HG03460 (cell line): ENCODE measurements around the gene GAS2.
"Not testable (repeated sequence)": the region's sequence is repeated elsewhere in the genome, so short reads cannot be mapped to it uniquely, and the experiment has no call there.

Source experiments
- ATAC-seq: cut with Tn5 transposase; IDR thresholded peaks from one replicate; pipeline ENCODE4 v1.9.1; 2021; ENCODE audit not compliant: unreplicated experiment

GAS2 gene

GRCh38 chr11:22666325-22666687 lies at the start of gene GAS2:
Gene GAS2, plus strand, starts transcription at chr11:22666611. Its CDS starts 8,259 bp downstream, at chr11:22674870.
- peak; percentile 17 for ATAC-seq

DNA sequence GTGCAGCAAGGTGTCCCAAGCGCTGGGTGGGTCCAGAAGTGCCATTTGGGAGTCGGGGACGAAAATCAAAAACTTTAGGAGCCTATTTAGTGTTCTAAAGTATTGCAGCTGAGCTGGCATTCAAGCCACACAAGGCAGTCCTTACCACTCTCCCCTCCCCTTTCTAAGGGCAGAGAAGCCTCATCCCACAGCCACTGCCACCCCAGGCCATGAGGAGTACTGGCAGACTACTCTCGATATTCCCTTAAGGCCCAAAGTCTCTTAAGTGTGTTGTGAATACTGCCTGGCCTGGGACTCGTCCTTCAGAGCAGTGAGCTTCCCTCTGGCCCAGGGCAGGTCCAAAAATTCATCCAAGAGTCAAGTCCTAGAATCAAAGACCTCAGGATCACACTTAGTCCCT lies 48.5 kb upstream of the GAS2 start:
- ATAC-seq = no peak

- peak; percentile 58 for ATAC-seq
Observed at GRCh38 chr11:22624742-22625447, 41.5 kb upstream of the GAS2 start.

DNA sequence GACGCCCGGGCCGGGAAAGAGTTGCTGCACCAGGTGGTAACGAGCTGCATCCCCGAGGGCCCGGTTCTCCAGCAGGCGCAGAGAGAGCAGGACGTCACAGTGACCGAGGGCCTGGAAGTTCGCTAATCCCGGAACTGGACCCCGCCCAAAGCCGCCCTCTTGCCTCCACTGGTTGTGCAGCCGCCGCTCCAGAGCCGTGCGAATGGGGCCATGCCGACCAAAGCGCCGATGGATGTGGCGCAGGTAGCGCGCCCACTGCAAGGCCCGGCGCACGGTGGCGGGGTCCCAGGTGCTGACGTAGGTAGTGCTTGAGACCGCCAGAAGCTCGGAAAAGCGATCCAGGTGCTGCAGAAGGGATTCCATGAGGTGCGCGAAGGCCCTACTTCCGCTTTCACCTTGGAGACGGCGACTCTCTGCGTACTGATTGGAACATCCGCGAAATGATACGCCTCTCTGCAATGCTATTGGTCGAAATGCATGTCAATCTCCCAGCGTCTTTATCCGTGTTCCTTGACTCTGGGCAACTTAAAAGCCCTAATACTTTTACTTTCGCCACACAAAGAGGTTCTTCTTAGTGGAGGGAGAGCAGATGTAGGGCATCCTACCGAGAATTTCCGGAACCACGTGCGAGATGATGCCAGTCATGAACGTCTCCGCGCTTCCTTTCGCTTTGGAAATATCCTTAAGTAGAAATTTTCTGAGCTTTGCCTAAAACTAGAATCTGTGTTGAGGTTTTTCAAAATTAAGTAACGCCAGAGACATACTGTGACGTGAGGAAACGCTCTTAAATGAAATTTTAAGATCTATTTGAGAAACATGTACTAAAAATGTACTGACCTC lies 40.7 kb upstream of the GAS2 start, which contains the start of gene FANCF:
Gene FANCF (minus strand): TSS at position 376 of the 840 bp plus-strand sequence. CDS start 13 bp downstream, at position 363.
- peak; percentile 95 for ATAC-seq

GRCh38 chr11:22626573-22627239 lies 39.7 kb upstream of the GAS2 start:
- no peak for ATAC-seq

DNA sequence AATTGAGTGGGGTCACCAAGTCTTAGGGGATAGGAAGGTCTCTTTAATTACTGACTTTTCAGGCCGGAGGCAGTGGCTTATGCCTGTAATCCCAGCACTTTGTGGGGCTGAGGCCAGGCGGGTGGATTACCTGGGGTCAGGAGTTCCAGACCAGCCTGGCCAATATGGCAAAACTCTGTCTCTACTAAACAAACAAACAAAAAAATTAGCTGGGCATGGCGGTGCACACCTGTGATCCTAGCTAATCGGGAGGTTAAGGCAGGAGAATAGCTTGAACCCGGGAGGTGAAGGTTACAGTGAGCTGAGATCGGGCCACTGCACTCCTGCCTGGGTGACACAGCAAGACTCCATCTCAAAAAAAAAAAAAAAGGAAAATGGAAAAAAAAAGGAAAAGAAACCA lies 39.0 kb upstream of the GAS2 start:
- no peak for ATAC-seq

DNA sequence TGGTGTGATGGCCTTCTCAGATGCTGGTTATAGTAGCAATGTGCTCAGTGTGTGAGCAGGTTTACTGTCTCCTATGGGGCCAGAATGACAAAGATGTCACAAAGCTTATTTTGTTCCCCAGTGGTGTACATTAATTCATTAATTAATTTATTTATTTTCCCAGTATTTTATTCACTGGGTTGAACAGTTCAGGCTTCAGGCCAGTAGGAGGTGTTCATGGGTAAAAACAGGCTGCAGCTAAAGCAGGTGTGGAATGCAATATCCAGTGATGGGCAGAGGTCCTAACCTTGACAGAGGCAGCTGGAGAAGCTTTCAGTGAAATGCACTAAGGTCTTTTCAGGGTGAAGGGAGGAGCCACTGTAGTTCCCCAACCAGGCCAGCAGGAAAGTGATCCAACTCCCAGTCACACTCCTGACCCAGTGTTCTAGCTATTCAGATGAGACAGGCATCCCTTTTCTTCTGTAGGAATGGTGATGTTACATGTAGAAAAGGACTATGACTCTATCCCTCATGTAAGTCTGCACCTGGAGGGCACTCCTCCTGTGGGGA lies 33.0 kb upstream of the GAS2 start:
- no peak for ATAC-seq

DNA sequence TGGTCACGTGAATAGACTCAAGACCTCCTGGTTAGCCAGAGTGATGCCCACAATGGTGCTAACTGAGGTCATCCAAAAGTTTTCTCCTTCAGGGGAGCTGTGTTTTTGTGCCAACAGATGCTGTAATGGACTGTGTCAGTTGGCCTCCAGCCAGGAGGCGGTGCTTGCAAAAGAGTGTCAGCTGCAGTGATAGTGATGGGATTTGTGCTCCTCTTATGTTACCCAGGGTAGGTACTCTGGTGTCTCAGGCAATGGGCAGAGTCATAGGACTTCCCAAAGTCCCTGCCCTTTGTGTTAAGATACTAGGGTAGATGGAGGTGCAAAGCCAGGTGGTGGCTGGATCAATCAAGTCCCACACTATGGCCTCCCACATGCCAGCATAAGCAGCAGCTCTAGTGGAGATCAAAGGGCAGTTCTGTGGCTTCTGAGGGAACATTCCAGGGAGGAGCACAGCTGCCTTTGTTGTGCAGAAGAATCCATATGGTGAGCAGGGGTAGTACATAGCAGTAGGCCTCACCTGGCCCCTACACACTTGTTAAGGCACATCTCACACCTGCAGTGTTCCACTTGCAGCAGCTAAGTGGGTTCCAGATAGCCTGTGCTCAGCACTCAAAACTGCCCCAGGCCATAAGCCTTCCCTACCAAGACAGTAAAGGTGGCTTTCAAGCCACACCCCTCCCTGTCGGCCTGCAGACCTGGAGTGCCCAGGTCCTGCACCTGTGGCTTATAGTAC lies 31.3 kb upstream of the GAS2 start:
- ATAC-seq = no peak

DNA sequence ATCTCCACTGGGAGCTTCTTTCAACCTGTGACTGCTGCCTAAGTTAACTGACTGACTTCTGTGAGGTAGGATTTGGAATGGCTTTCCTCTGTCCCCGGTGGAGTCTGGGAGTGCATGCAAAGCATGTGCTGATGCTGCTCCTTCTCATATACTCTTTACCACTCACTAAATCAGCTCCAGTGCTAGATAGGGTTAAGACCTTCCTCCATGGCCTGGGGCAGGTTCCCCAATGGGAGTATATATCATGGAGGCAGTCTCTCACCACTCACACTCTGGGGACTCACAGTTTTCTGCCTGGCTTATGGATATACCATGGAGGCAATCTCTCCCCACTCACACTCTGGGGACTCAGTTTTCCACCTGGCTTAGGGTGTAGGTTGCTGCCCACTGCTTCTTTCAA lies 30.7 kb upstream of the GAS2 start:
- no peak for ATAC-seq

GRCh38 chr11:22640862-22641261 lies 25.5 kb upstream of the GAS2 start:
- ATAC-seq = no peak

DNA sequence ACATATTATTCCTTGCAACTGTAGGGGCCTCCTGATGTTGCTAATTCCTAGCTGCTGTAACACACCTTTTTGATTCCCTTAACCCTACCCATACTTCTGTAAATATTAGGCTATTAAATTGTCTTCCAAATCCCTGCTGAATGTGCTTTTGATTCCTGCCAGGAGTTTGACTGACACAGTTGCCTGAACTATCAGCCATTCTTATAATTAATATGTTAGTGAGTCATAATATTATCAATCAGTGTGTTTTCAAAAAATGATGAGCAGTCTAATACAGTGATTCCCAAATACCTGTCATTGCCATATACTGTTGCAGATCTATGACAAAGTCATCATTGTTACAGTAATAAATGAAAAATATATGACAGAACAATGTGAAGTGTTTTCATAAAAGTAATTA lies 24.9 kb upstream of the GAS2 start:
- ATAC-seq = no peak

DNA sequence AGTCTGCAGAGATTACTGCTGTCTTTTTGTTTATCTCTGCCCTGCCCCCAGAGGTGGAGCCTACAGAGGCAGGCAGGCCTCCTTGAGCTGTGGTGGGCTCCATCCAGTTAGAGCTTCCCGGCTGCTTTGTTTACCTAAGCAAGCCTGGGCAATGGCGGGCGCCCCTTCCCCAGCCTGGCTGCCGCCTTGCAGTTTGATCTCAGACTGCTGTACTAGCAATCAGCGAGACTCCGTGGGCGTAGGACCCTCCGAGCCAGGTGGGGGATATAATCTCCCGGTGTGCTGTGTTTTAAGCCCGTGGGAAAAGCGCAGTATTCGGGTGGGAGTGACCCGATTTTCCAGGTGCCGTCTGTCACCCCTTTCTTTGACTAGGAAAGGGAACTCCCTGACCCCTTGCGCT lies 14.1 kb upstream of the GAS2 start:
- not testable (repeated sequence) for ATAC-seq

DNA sequence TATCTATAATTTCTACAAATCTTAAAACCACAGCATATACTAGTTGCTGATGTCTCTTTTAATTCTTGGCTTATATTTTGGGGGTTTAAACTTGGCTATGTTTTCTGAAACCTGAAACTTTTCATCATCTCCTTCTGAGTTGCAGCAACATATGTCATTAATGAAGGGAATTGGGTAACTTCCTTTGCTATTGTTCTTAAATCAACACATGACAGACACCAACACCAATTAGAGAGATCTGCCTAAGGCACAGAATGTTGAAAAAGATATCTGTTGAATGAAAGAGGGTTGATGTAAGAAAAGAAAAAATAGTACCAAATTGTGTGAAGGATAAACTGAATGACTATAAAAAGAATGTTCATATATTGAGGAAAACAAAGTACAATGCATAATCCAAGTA lies 10.3 kb upstream of the GAS2 start:
- no peak for ATAC-seq

DNA sequence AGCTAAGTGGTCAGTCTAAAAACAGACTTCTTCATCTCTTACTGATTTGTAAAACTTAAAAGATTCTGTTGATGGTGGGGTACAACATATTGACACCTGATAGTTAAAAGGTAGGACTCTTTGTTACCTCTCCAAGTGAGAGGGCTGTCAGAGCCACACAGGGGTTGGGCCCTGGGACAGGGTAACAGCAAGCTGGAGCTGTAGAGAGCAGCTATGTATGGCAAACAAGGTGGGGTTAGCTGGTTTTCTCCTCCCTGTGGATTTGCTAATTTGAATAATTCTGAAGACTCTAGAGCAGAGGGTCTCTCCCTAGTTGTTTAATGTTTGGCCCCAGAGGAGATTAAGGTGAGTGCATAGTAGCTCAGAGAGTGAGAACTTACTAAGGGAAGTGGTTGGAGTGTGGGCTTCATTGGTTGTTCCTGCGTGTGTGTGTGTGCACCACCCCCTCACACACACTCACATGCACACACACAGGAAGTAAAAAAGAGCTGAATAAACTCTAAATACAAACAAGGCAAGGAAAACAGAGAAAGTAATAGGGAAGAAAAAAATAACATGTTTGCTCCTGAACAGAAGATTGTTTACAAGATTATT lies 9.2 kb upstream of the GAS2 start:
- ATAC-seq = peak; percentile 98

- no peak for ATAC-seq
Observed at GRCh38 chr11:22659783-22660182, 6.6 kb upstream of the GAS2 start.

- ATAC-seq = peak; percentile 47
Observed at GRCh38 chr11:22666688-22667439, 453 bp downstream of the GAS2 start.

DNA sequence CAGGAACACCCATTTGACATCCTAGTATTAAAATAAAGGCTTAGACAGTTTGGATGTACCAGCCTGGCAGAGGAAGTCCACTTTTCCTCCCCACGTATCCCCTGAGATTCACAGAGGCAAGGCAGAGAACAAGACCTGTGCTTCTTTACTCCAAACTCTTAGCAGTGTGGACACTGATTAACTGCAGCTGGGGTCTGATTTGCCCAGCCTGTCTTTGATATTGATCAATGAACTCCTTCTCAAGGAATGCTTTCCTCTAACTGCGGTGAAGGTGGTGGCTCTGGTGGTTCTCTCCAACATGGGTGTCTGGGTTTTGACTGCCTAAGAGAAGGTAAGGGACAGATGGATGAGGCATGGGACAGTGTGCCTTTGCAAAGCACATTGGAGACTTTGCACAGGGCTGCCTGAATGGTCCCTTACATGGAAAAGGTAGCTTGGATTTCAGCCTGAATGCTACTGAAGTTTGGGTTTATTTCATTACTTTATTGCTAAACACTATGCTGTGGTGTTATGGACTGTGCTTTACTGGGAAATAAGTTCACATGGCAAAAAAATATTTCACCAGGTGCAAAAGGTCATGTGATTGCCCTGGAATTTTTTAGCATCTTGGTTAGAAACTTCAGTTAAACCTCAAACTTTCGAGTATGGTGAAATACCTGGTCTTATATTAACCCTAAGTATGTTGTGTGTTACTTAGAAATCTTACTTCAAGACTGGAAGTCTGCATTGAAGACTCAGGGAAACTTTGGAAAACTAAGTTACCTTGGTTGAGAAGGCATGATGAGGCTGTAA lies 1.8 kb downstream of the GAS2 start:
- peak; percentile 38 for ATAC-seq

DNA sequence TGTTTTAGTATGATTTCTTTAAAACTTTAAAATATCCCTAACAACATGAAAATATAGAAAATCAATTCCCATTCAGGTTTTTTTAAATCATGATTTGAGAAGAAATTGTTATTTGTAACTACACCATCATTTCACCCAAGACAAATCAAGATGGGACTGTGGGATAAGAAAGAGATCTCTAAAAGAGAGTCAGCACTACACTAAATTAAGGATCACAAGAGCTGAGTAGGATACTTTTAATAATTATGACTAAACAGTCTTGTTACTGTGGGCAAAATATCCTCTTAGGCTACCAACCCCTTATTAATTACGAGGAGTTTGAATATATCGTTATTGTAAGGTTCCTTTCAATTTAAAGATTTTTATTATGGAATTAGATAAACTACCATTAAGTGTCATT lies 3.0 kb downstream of the GAS2 start:
- no peak for ATAC-seq

- ATAC-seq = peak; percentile 24
Observed at GRCh38 chr11:22670830-22671229, 4.4 kb downstream of the GAS2 start.
